ENCODE measurements around the gene CCDC83. TPM values are rescaled to one million over a fixed set of nuclear protein-coding genes. Genes with fewer than 3 reads are reported as not detected.

CCDC83 gene
- under 1 TPM in 1 of 3 donors, not detected in 2; 0.28 TPM for polyA plus RNA-seq (ENCODE audit: insufficient read length in 3 of 3)
- long read RNA-seq, donor 1: 0 reads
- long read RNA-seq, donor 2: 0 reads
- long read RNA-seq, donor 3: 0 reads
- long read RNA-seq, donor 4: 0 reads
- long read RNA-seq, donor 5: 0 reads
- long read RNA-seq, donor 6: 0 reads
- long read RNA-seq, donor 7: 0 reads
- long read RNA-seq, donor 8: 0 reads
- long read RNA-seq, donor 9: 0 reads
- long read RNA-seq, donor 10: 0 reads
- long read RNA-seq, donor 11: 0 reads
- long read RNA-seq, donor 12: 0 reads
- long read RNA-seq, donor 13: 0 reads
- long read RNA-seq, donor 14: 0 reads
- long read RNA-seq, donor 15: 0 reads
- long read RNA-seq, donor 16: 0 reads

- DNase-seq: no peak
Observed at GRCh38 chr11:85855341-85855656, at the start of gene CCDC83. TSS of gene CCDC83 (plus strand) at chr11:85855383. CDS start at chr11:85865124, 9,741 bp downstream.

- DNase-seq: no peak
Observed at GRCh38 chr11:85805387-85805786, 49.8 kb upstream of the CCDC83 start.

GRCh38 chr11:85806016-85806415, 49.2 kb upstream of the CCDC83 start:
- no peak for DNase-seq

GRCh38 chr11:85806876-85807275, 48.3 kb upstream of the CCDC83 start:
- DNase-seq: no peak

- no peak for DNase-seq
Observed at GRCh38 chr11:85809191-85809590, 46.0 kb upstream of the CCDC83 start.

- DNase-seq: no peak
Observed at GRCh38 chr11:85809863-85810262, 45.3 kb upstream of the CCDC83 start.

- DNase-seq: no peak
Observed at GRCh38 chr11:85810521-85810870, 44.7 kb upstream of the CCDC83 start.

GRCh38 chr11:85810871-85811611, 44.1 kb upstream of the CCDC83 start, which contains the start of gene SYTL2:
TSS of gene SYTL2 (minus strand) at chr11:85811141. CDS start at chr11:85757725, 53,416 bp downstream.
- DNase-seq: peak; percentile 66

GRCh38 chr11:85811624-85812023, 43.6 kb upstream of the CCDC83 start:
- no peak for DNase-seq

GRCh38 chr11:85813721-85814120, 41.5 kb upstream of the CCDC83 start:
- no peak for DNase-seq

- no peak for DNase-seq
Observed at GRCh38 chr11:85815186-85815931, 39.8 kb upstream of the CCDC83 start.

- DNase-seq: no peak
Observed at GRCh38 chr11:85819441-85819840, 35.7 kb upstream of the CCDC83 start.

- DNase-seq: no peak
Observed at GRCh38 chr11:85821636-85822035, 33.5 kb upstream of the CCDC83 start.

- DNase-seq: no peak
Observed at GRCh38 chr11:85822814-85823213, 32.4 kb upstream of the CCDC83 start.

- DNase-seq: no peak
Observed at GRCh38 chr11:85823816-85824215, 31.4 kb upstream of the CCDC83 start.

- DNase-seq: no peak
Observed at GRCh38 chr11:85825616-85826015, 29.6 kb upstream of the CCDC83 start.

GRCh38 chr11:85826116-85826855, 28.9 kb upstream of the CCDC83 start:
- peak; percentile 27 for DNase-seq

- DNase-seq: peak; percentile 38
Observed at GRCh38 chr11:85827748-85828639, 27.2 kb upstream of the CCDC83 start.

GRCh38 chr11:85828640-85828978, 26.6 kb upstream of the CCDC83 start:
- DNase-seq: no peak

- no peak for DNase-seq
Observed at GRCh38 chr11:85829172-85829571, 26.0 kb upstream of the CCDC83 start.

- no peak for DNase-seq
Observed at GRCh38 chr11:85831050-85831449, 24.1 kb upstream of the CCDC83 start.
